GM19397 (cell line): ENCODE measurements around the gene MACO1.
"Not testable (repeated sequence)": the region's sequence is repeated elsewhere in the genome, so short reads cannot be mapped to it uniquely, and the experiment has no call there.

Source experiments
- ATAC-seq: cut with Tn5 transposase; IDR thresholded peaks from one replicate; pipeline ENCODE4 v1.9.1; 2021; ENCODE audit warnings: mild to moderate bottlenecking, moderate library complexity; ENCODE audit not compliant: unreplicated experiment

Gene MACO1

GRCh38 chr1:25456502-25456901, 25.8 kb downstream of the MACO1 start:
- ATAC-seq, result no peak

- no peak for ATAC-seq
These were observed 28.0 kb downstream of the MACO1 start for GRCh38 chr1:25458541-25459298.

GRCh38 chr1:25460020-25460419, 29.3 kb downstream of the MACO1 start:
- ATAC-seq, result no peak

GRCh38 chr1:25460816-25461215, 30.1 kb downstream of the MACO1 start:
- not testable (repeated sequence) for ATAC-seq

- ATAC-seq, result no peak
These were observed 31.2 kb downstream of the MACO1 start for GRCh38 chr1:25461849-25462248.

GRCh38 chr1:25462732-25463131, 32.0 kb downstream of the MACO1 start:
- ATAC-seq, result no peak

- ATAC-seq, result no peak
These were observed 36.5 kb downstream of the MACO1 start for GRCh38 chr1:25467193-25467592.

GRCh38 chr1:25467616-25468015, 36.9 kb downstream of the MACO1 start:
- no peak for ATAC-seq

- no peak for ATAC-seq
These were observed 37.3 kb downstream of the MACO1 start for GRCh38 chr1:25468033-25468432.

GRCh38 chr1:25469177-25469576, 38.5 kb downstream of the MACO1 start:
- ATAC-seq, result no peak

- no peak for ATAC-seq
These were observed 41.8 kb downstream of the MACO1 start for GRCh38 chr1:25472471-25472870.

- no peak for ATAC-seq
These were observed 43.0 kb downstream of the MACO1 start for GRCh38 chr1:25473653-25474225.

- no peak for ATAC-seq
These were observed 43.8 kb downstream of the MACO1 start for GRCh38 chr1:25474439-25475047.

GRCh38 chr1:25476186-25477097, 45.7 kb downstream of the MACO1 start:
- ATAC-seq, result no peak

- ATAC-seq, result no peak
These were observed 46.8 kb downstream of the MACO1 start for GRCh38 chr1:25477448-25478034.

- ATAC-seq, result no peak
These were observed 47.9 kb downstream of the MACO1 start for GRCh38 chr1:25478633-25479032.

- no peak for ATAC-seq
These were observed 50.9 kb downstream of the MACO1 start for GRCh38 chr1:25481625-25482024.

- ATAC-seq, result no peak
These were observed 51.5 kb downstream of the MACO1 start for GRCh38 chr1:25482211-25482610.

- no peak for ATAC-seq
These were observed 53.4 kb downstream of the MACO1 start for GRCh38 chr1:25484096-25484495.

GRCh38 chr1:25484533-25484932, 53.8 kb downstream of the MACO1 start:
- ATAC-seq, result no peak
